NCI-H345 treated with DMSO at 0.1 percent for 48 hours (cell line): Measurements from ENCODE around the gene TRAPPC3L.

ENCODE experiments used
- DNase-seq: peaks from one replicate; lab custom pipeline; 2025; ENCODE audit not compliant: unreplicated experiment; lab: John Stamatoyannopoulos, UW

The TRAPPC3L gene

GRCh38 chr6:116560130-116560529, 14.6 kb upstream of the TRAPPC3L start:
- no peak for DNase-seq

GRCh38 chr6:116557893-116558292, 12.4 kb upstream of the TRAPPC3L start:
- DNase-seq: no peak

- no peak for DNase-seq
These were observed 11.4 kb upstream of the TRAPPC3L start for GRCh38 chr6:116556814-116557415.

- no peak for DNase-seq
These were observed 10.6 kb upstream of the TRAPPC3L start for GRCh38 chr6:116556065-116556464.

GRCh38 chr6:116553451-116553850, 8.0 kb upstream of the TRAPPC3L start, which contains the start of gene CALHM4:
Gene CALHM4, plus strand, starts transcription at chr6:116553751. Its CDS starts 43 bp downstream, at chr6:116553794.
- DNase-seq: no peak

- DNase-seq: no peak
These were observed 5.3 kb upstream of the TRAPPC3L start for GRCh38 chr6:116550796-116551195.

GRCh38 chr6:116547358-116547757, 1.9 kb upstream of the TRAPPC3L start:
- DNase-seq: no peak

GRCh38 chr6:116543149-116543548, 2.3 kb downstream of the TRAPPC3L start:
- no peak for DNase-seq

GRCh38 chr6:116542426-116542825, 3.1 kb downstream of the TRAPPC3L start:
- DNase-seq: no peak

GRCh38 chr6:116536216-116536621, 9.3 kb downstream of the TRAPPC3L start:
- peak; percentile 23 for DNase-seq

GRCh38 chr6:116535109-116535508, 10.4 kb downstream of the TRAPPC3L start:
- no peak for DNase-seq

GRCh38 chr6:116533233-116533957, 12.1 kb downstream of the TRAPPC3L start:
- no peak for DNase-seq

GRCh38 chr6:116531675-116532570, 13.6 kb downstream of the TRAPPC3L start:
- peak; percentile 50 for DNase-seq

- peak; percentile 52 for DNase-seq
These were observed 15.0 kb downstream of the TRAPPC3L start for GRCh38 chr6:116530436-116530835.

GRCh38 chr6:116529466-116530290, 15.8 kb downstream of the TRAPPC3L start:
- no peak for DNase-seq

- DNase-seq: no peak
These were observed 16.7 kb downstream of the TRAPPC3L start for GRCh38 chr6:116528780-116529179.

- DNase-seq: no peak
These were observed 17.4 kb downstream of the TRAPPC3L start for GRCh38 chr6:116528133-116528532.

GRCh38 chr6:116524236-116524635, 21.2 kb downstream of the TRAPPC3L start:
- no peak for DNase-seq

GRCh38 chr6:116522896-116523295, 22.6 kb downstream of the TRAPPC3L start:
- no peak for DNase-seq

GRCh38 chr6:116518621-116519368, 26.7 kb downstream of the TRAPPC3L start:
- no peak for DNase-seq
